ENCODE data around the gene IL32.
"Not testable (repeated sequence)": the region's sequence is repeated elsewhere in the genome, so short reads cannot be mapped to it uniquely, and the experiment has no call there.

IL32 gene

DNA sequence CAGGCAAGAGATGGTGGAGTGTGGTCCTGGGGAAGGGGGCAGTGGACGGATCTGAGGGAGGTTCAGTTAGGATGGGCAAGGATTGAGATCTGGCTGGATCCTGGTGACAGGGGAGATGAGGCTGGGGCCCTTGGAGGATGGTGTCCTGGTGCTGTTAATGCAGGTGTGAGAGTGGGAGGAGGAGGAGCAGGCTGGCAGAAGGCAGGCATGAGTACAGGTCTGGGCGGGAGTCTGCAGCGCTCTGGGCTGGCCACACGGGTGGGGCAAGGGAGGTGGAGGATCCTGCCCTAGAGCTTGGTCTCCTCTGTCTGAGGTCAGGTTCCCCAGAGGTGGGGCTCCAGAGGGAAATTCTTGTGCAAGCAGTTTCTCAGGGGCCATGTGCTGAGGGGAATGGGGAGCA is 6.7 kb downstream of the IL32 start:
- DNase-seq = not testable (repeated sequence)

DNA sequence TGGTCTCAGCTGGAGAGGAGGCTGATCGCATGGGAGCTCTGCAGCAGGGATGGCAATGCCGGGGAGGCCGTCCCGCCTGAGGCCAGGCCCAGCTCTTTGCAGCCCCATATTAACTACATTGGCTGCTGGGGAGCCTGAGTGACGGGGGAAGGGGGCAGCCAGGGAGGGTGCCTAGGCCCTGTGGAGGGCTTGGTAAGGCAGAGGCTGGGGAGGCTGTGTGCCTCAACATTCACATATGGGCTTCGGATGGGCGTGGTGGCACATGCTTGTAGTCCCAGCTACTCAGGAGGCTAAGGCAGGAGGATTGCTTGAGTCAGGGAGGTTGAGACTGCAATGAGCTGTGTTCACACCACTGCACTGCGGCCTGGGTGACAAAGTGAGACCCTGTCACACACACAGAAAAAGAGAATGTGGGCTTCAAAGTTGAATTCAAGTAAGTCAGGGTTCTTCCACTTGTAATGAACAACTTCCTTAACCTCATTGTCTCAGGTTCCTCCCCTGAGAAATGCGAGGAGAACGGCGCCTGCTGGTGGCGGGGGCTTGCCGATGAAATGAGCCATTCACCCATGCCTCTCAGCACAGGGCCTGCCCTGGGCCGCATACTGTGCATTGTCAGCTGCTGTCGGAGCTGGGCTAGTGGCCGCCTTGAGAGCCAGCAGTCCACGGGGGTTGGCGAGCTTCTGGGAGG is 7.3 kb downstream of the IL32 start:
- not testable (repeated sequence) for DNase-seq

- DNase-seq = no peak
These were observed 8.0 kb downstream of the IL32 start for GRCh38 chr16:3073448-3073847.

GRCh38 chr16:3074860-3075522 is 9.6 kb downstream of the IL32 start:
- DNase-seq = peak; percentile 51

DNA sequence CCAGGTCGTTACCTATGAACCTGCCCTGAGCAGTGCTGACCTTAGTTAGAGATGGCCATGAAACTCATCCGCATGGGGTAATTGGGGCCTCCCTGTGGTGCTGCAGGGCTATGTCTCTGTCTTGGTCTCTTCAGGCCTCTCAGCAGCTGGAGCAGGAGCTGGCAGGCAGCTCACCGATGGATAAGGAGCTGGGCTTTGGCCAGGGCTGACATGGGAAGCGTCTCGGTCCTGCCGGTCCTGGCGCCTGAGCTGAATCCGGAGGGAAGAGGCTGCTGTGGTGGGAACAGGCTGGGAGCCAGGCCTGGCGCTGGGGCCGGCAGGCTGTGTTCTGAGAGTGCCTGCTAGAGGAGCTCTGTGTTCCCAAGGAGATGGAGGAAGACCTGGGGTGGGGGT is 10.1 kb downstream of the IL32 start:
- DNase-seq = no peak

DNA sequence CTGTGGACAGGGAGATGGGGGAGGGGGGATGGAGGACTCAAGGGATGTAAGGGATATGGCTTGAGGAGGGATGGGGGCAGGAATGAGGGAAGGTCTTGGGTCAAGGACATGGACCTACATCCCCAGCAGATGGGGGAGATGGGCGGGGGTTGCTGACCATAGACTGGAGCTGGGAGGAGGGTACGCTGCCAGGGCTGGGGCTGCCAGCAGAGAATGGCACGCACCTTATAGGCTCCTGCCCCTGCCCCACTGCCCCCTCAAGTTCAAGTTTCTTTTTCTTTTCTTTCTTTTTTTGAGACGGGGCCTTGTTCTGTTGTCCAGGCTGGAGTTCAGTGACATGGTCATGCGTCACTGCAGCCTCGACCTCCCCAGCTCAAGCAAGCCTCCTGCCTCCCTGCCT is 10.5 kb downstream of the IL32 start:
- not testable (repeated sequence) for DNase-seq

DNA sequence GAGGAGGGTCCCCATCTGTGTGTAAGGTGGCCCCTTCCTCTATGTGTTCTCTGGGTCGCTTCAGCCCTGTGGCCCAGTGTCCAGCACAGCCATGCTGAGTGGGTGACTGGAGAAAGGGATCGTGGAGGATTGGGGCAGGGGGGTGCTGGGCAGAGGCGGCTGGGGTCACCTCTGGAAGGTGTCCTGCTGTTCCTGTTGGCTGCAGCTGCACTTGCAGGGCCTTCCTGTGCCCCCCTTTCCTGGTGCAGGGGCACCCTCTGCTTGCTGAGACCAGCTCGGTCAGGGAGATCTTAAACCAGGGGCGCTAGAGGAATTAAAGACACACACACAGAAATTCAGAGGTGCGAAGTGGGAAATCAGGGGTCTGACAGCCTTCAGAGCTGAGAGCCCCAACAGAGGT is 11.1 kb downstream of the IL32 start:
- no peak for DNase-seq

GRCh38 chr16:3080024-3080423 is 14.6 kb downstream of the IL32 start:
- DNase-seq = no peak

GRCh38 chr16:3081957-3082356 is 16.5 kb downstream of the IL32 start:
- DNase-seq = not testable (repeated sequence)

GRCh38 chr16:3083408-3083807 is 18.0 kb downstream of the IL32 start:
- not testable (repeated sequence) for DNase-seq

GRCh38 chr16:3084491-3084890 is 19.1 kb downstream of the IL32 start:
- DNase-seq = no peak

DNA sequence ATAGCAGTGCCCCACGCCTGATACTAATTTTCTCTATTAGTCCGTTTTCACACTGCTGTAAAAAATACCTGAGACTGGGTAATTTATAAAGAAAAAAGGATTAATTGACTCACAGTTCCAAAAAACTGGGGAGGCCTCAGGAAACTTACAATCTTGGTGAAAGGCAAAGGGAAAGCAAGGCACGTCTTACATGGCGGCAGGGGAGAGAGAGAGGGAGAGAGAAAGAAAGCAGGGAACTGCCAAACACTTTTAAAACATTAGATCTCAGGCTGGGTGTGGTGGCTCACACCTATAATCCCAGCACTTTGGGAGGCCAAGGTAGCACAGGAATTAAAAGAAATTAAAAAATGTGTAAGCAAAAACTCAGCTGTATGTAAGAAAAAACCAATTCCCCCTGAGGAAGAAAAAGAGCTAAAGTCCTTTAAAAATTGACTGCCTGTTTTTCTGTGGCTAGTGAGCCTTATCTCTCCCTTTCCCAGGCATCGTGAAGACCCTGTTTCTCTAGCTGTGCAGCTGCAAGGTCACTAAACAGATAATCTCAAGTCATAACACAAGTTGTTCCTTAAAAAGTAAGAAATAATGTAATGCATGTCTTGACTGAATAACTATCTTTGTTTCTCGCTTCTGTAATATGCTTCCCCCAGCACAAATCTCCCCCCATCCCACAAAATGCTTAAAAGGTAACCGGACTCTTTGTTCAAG is 19.7 kb downstream of the IL32 start:
- DNase-seq = no peak

- DNase-seq = no peak
These were observed 20.6 kb downstream of the IL32 start for GRCh38 chr16:3085868-3086595.

DNA sequence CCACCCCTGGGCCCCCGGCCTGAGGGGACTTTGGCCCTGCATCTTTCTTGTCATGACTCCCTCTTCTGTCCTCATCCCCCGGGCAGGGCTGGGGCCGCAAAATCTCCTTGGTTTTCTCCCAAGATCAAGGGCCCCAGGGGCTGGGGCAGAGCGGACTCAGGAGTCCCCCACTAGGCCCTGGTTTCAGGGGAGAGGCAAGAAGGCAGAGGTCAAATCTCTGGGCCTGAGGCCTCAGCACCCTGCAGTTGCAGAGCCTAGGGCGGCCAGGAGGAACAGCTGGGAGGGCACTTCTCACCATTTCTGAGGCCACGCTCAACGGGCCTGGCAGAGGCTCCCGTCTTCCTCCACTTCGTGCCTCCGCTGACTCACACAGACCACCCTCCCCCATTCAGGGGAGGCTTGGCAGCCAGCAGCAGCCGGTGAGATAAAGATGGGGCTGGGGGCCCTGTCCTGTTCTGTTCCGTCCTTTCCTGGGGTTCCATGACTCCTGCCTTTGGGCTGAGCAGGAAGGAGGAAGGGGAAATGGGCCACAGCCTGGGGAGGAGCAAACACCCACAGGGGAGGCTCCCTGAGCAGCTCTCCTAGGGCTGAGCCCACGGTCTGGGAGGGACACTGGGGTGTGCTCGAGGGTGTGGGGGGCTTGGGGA is 21.3 kb downstream of the IL32 start:
- DNase-seq = no peak

GRCh38 chr16:3087243-3088235 is 22.1 kb downstream of the IL32 start:
- DNase-seq = no peak

GRCh38 chr16:3088450-3088849 is 23.0 kb downstream of the IL32 start:
- no peak for DNase-seq

DNA sequence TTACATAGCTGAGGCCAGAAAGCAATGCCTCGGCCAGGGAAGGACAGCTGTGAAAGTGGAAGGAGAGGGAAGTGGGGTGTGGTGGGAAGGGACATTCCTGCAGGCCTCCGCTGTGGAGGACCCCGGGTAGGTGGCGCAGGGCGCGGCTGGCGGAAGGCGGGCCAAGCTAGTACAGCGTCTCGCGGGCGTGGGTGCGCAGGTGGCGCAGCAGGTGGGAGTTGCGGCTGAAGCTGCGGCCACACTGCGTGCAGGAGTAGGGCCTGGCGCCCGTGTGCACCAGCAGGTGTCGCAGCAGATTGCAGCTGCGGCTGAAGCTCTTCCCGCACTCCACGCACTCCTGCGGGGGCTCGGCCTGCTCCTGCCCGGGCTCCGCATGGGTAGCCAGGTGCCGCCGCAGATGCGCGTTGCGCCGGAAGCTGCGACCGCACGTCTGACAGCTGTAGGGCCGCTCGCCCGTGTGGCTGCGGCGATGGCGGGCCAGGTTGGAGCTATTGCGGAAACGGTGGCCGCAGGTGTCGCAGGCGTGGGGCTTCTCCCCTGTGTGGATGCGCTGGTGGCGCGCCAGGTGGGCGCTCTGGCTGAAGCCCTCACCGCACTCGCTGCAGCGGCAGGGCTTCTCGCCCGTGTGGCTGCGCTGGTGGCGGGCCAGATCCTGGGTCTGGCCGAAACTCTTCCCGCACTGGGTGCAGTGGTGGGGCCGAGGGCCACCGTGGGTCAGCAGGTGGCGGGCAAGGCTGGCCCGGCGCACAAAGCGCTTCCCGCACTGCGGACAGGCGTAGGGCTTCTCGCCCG is 23.7 kb downstream of the IL32 start:
- no peak for DNase-seq

- no peak for DNase-seq
These were observed 24.5 kb downstream of the IL32 start for GRCh38 chr16:3089717-3090592.

DNA sequence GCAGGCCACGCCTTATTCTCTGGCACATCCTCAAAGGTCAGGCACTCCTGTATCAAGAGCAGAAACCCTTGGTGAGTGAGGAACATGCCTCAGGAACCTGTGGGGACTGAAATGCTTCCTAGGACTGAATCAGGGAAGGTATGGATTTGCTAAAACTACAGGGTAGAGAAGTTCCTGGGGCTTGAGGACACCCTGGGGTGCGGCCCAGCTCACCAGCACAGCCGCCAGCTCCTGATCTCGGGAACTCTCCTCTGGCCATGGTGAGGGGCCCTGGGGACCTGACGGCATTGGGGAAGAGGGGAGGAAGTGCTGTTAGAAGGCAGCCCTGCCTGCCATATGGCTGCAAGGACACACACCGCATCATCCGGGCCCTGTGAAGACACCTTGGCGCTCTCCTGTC is 26.1 kb downstream of the IL32 start:
- DNase-seq = no peak

DNA sequence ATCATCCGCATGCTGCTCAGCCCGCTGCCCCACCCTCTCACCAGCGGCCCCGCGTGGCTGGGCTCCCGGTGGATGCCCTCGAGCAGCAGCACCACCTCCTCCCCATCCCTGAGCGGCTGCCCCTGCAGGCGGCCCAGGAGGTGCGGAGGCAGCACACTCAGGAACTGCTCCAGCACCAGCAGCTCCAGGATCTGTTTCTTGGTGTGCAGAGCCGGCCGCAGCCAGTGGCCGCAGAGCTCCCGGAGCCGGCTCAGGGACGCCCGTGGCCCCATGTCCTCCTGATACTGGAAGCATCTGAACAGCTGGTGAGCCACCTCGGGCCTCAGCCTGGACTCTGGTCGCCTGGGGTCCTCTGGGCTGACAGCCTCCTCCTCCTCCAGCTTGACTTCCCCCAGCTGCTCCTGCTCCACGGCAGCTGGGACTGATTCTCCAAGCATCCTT is 27.1 kb downstream of the IL32 start:
- DNase-seq = no peak

Data from effector CD8-positive, alpha-beta T cell (primary cell).